ENCODE measurements around the gene JMJD6.
"Not testable (repeated sequence)": the region's sequence is repeated elsewhere in the genome, so short reads cannot be mapped to it uniquely, and the experiment has no call there.

Gene JMJD6

GRCh38 chr17:76725580-76726230, 701 bp downstream of the JMJD6 start:
- POLR2A ChIA-PET, result interaction anchor here (0.6 to 3.2 kb wide), 4 partner anchors 8 to 12 kb away, joined by 4 to 58 read pairs (median 10); partner anchors contain the start of genes MFSD11 and SRSF2

DNA sequence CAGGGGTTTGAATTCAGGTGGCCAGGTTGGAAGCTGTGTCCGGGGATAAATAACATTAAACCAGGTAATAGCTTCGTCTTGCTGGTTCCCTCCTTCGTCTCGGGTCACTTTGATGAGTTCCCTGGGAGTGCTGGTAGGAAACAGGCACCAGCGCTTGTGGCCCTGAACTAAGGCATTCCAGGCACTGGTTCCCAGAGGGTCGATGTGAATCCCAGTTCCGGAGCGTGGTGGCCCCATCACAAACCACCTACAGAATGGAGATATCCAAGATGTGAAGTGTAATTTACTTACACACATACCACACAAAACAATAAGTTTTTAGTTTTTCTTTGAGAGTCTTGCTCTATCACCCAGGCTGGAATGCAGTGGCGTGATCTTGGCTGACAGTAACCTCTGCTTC, 2.6 kb downstream of the JMJD6 start:
- DNase-seq (ENCODE audit: extremely low spot score), result no peak
- no peak for TF ChIP-seq CTCF (IDR thresholded peaks at IDR 0.05; ENCODE audit: control extremely low read depth, extremely low read depth, low read depth, missing control alignments)
- ChIA-PET CTCF (interaction anchor here (6.4 kb wide), 1 partner anchor 8 kb away, joined by 45 read pairs; no protein-coding TSS in a partner anchor), POLR2A (no interaction called here)

More at GRCh38 chr17:76725580-76726230, 701 bp downstream of the JMJD6 start:
- peak; percentile 69 for DNase-seq (ENCODE audit: extremely low spot score)
- TF ChIP-seq CTCF (IDR thresholded peaks at IDR 0.05; ENCODE audit: control extremely low read depth, extremely low read depth, low read depth, missing control alignments), result no peak
- CTCF ChIA-PET, result interaction anchor here (1.3 to 6.4 kb wide), 2 partner anchors 10 kb away, joined by 3 to 45 read pairs; no protein-coding TSS in a partner anchor

- POLR2A ChIA-PET, result interaction anchor here (0.7 kb wide), 1 partner anchor 9 kb away, joined by 7 read pairs; no protein-coding TSS in a partner anchor
- not testable (repeated sequence) for DNase-seq (ENCODE audit: extremely low spot score)
- CTCF ChIA-PET, result interaction anchor here (6.4 kb wide), 1 partner anchor 8 kb away, joined by 45 read pairs; no protein-coding TSS in a partner anchor
Observed at GRCh38 chr17:76722977-76723376, 3.4 kb downstream of the JMJD6 start.

DNA sequence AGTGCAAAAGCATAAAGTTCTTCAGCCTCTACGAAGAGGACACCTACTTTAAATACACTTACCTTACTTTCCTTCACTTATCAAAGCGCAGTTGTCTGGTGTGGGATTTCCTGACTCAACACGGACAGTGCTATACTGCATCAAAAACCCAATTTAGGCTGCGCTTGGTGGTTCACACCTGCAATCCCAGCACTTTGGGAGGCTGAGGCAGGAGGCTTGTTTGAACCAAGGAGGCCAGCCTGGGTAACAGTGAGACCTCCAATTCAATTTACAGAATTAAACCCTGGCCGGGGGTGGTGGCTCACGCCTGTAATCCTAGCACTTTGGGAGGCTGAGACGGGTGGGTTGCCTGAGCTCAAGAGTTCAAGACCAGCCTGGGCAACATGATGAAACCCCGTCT, 4.1 kb downstream of the JMJD6 start:
- POLR2A ChIA-PET, result interaction anchor here (0.7 kb wide), 1 partner anchor 10 kb away, joined by 7 read pairs; no protein-coding TSS in a partner anchor
- TF ChIP-seq CTCF (IDR thresholded peaks at IDR 0.05; ENCODE audit: control extremely low read depth, extremely low read depth, low read depth, missing control alignments), result no peak
- CTCF ChIA-PET, result interaction anchor here (0.8 to 6.4 kb wide), 2 partner anchors 7 to 14 kb away, joined by 3 to 45 read pairs; no protein-coding TSS in a partner anchor
- DNase-seq (ENCODE audit: extremely low spot score), result no peak

- no peak for DNase-seq (ENCODE audit: extremely low spot score)
- TF ChIP-seq CTCF (IDR thresholded peaks at IDR 0.05; ENCODE audit: control extremely low read depth, extremely low read depth, low read depth, missing control alignments), result no peak
- ChIA-PET POLR2A (interaction anchor here (0.5 kb wide), 1 partner anchor 106 kb away, joined by 9 read pairs; no protein-coding TSS in a partner anchor), CTCF (interaction anchor here (0.8 kb wide), 1 partner anchor 13 kb away, joined by 3 read pairs; no protein-coding TSS in a partner anchor)
Observed at GRCh38 chr17:76721463-76721862, 4.9 kb downstream of the JMJD6 start.

DNA sequence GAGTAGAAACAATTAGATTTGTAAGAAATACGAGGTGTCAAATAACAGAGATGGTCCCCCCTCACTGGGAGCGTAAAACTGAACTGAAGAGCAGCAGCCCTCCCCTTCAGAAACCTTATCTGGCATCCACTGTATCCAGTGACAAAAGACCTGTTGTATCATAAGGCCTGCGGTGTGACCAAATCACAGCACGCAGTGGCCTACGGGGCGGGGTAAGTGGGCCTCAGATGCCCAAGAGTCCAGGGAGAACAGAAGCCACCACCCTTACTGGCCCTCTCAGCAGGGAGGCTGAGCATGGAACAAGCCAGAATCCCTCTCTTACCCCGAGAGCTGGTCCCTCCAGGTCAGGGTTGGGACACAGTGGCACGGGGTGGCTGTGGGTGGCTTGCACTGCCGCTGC, 5.5 kb downstream of the JMJD6 start:
- TF ChIP-seq CTCF (IDR thresholded peaks at IDR 0.05; ENCODE audit: control extremely low read depth, extremely low read depth, low read depth, missing control alignments), result no peak
- no peak for DNase-seq (ENCODE audit: extremely low spot score)
- ChIA-PET POLR2A (interaction anchor here (0.5 kb wide), 1 partner anchor 105 kb away, joined by 9 read pairs; no protein-coding TSS in a partner anchor), CTCF (no interaction called here)

DNA sequence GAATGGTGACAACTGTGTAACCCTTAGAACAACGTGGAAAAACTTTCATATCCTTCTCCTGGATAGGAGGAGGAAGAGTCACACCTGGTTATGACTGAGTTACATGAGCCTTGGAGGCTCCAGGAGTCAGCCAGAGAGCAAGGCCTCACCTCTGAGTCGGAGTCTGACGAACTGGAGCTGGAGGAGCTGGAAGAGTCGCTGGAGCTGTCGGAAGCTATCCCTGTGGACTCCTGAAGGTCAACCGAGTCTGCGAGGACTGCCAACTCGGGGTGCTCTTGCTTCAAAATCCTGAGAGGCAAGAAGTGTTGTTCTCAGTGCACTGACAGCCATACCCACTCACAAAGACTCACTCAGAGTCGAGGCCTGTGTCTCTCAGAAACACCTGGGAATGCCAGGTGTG, 6.2 kb downstream of the JMJD6 start:
- CTCF ChIA-PET, result interaction anchor here (1.6 kb wide), 1 partner anchor 197 kb away, joined by 7 read pairs; no protein-coding TSS in a partner anchor
- DNase-seq (ENCODE audit: extremely low spot score), result no peak
- POLR2A ChIA-PET, result no interaction called here

More for the DNA sequence above, 6.2 kb downstream of the JMJD6 start:
- no peak for TF ChIP-seq CTCF (IDR thresholded peaks at IDR 0.05; ENCODE audit: control extremely low read depth, extremely low read depth, low read depth, missing control alignments)

Data from GM10248 (cell line).